ENCODE results near the gene PKLR. TPM values are rescaled to one million over a fixed set of nuclear protein-coding genes. Genes with fewer than 3 reads are reported as not detected.

Gene PKLR
- total and polyA plus RNA-seq, 2 of the 8 experiments (the other 6 are each of a cell fraction or from before 2014, with no cell fraction given): 2.3 to 7.5 TPM

DNA sequence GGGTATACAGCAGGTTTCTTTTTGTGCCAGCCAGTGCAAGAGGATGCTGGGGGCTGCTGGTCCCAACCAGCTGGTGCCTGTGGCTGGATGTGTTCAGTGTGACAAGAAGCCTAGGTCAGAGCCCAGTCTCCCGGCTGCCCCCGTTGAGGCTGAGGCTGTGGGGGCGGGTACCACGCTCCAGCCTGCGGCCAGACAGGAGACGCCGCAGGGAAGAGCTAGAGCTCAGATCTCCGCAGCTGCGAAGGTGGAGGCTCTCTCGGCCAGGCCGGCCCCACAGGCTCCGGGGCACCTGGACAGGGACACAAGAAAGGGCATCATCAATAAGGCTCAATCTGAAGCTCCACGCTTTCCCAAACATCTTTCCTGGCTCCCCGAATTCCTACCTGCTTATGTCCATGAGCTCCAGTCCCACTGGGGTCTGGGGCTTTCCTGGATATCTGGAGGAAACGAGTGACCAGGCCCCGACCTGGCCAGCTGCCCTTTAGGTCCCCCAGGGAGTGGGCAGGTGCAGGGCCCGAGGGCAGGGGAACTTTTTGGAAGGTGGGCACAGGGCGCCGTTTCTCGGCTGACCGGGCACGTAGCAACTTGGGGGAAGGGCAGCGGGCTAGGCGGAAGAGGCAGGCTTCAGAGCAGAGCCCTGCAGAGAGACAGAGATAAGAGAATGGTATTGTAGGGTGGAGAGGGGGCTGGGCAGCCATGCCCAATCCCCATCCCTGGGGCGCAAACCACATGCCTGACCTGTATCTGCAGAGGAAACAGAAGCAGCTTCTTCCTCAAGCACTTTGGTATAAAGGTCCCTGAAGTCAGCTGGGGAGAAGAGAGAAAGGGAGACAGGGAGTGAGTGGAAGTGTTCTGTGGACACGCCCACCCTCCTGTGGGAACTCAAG lies 53.3 kb downstream of the PKLR start:
- Histone ChIP-seq H2BK15ac (ENCODE audit: low read length) (no peak overlapping the region), H3K27me3 (replicated peaks in 1 of 4; ENCODE audit: control insufficient read depth in 3 of 4, extremely low read depth in 1 of 4, insufficient read depth in 3 of 4, low read length in 3 of 4) (peaks cover 0 to 14% (median 4%) of the 10 kb centered on the region in 4 experiments; a peak in 2 of 7 replicates), H4K20me1 (replicated peaks in 1 of 2; ENCODE audit: control insufficient read depth in 1 of 2, insufficient read depth in 2 of 2, low read length in 2 of 2) (peaks cover 0 to 5% of the 10 kb centered on the region in 2 experiments), H3K14ac (ENCODE audit: insufficient read length) (no peak overlapping the region), H3K23me2 (ENCODE audit: low read depth, low read length) (peaks cover 5% of the 10 kb centered on the region; the same call in 1 of the 2 replicates), H2AK5ac (ENCODE audit: low read depth, low read length) (no peak overlapping the region), H3K9ac (replicated peaks in 1 of 4; ENCODE audit: extremely low read depth in 1 of 4, low read depth in 3 of 4, low read length in 3 of 4) (no peak overlapping the region), H2BK12ac (ENCODE audit: low read depth, low read length) (no peak overlapping the region), H3K4ac (replicated peaks; ENCODE audit: insufficient read length, low read depth, low read length) (no peak overlapping the region), H4K91ac (replicated peaks; ENCODE audit: insufficient read length, low read length) (no peak overlapping the region), H3K27ac (ENCODE audit: low read depth, low read length) (no peak overlapping the region), H3K79me2 (ENCODE audit: control insufficient read depth in 1 of 2, insufficient read depth in 2 of 2, low read length in 2 of 2) (no peaks in the 10 kb centered on the region), H3K56ac (replicated peaks; ENCODE audit: insufficient read length, low read depth, low read length) (no peak overlapping the region), H3K36me3 (ENCODE audit: control insufficient read depth in 2 of 4, insufficient read depth in 4 of 4, low read length in 3 of 4) (peaks cover 0 to 9% (median 2%) of the 10 kb centered on the region in 4 experiments; a peak in 2 of 8 replicates), H2BK120ac (replicated peaks; ENCODE audit: low read depth, low read length) (no peak overlapping the region), H3K4me2 (ENCODE audit: insufficient read depth in 1 of 2, low read depth in 2 of 2, low read length in 2 of 2) (no peak overlapping the region), H4K5ac (ENCODE audit: insufficient read length, low read depth, low read length) (no peak overlapping the region), H2BK5ac (ENCODE audit: low read depth, low read length) (no peak overlapping the region), H3K9me3 (ENCODE audit: insufficient read depth in 2 of 2, low read depth in 1 of 2, low read length in 1 of 2) (no peaks in the 10 kb centered on the region), H4K8ac (ENCODE audit: extremely low read depth, insufficient read depth, low read length) (no peak overlapping the region; the same call in 1 of the 2 replicates), H2AFZ (ENCODE audit: low read length) (no peak overlapping the region), H3K4me3 (ENCODE audit: extremely low read depth in 1 of 4, insufficient read depth in 2 of 4, low read depth in 3 of 4, low read length in 4 of 4) (no peak overlapping the region), H2BK20ac (ENCODE audit: low read length) (no peak overlapping the region), H3K18ac (ENCODE audit: extremely low read depth, low read length) (no peak overlapping the region), H3K79me1 (ENCODE audit: low read depth, low read length) (no peaks in the 10 kb centered on the region), H3K4me1 (replicated peaks in 1 of 4; ENCODE audit: control insufficient read depth in 3 of 4, insufficient read depth in 4 of 4, low read length in 3 of 4) (peaks cover 0 to 5% (median 2%) of the 10 kb centered on the region in 4 experiments; a peak in 3 of 7 replicates), H3K23ac (ENCODE audit: insufficient read length) (no peak overlapping the region)
- CTCF ChIA-PET (ENCODE audit: partially characterized antibody): interaction anchor here (0.6 to 15.2 kb wide), 17 partner anchors 7 to 858 kb away, joined by 3 to 227 read pairs (median 3); partner anchors contain the start of genes FDPS and RUSC1
- no peak for FAIRE-seq
- POLR2A ChIA-PET (ENCODE audit: partially characterized antibody): interaction anchor here (0.9 to 7.1 kb wide), 9 partner anchors 13 to 54 kb away, joined by 3 to 48 read pairs (median 4); partner anchors contain the start of genes CLK2, MTX1 and SCAMP3
- TF ChIP-seq TAF1 (IDR thresholded peaks at IDR 0.05; ENCODE audit: low read depth, low read length): no peak
- no peak for DNase-seq (ENCODE audit: low read depth in 1 of 2, low spot score in 2 of 2)
- WGBS, 2 experiments (ENCODE audit: extremely low coverage in 1 of 2, insufficient coverage in 1 of 2, insufficient read length in 1 of 2, insufficient replicate concordance in 2 of 2, low coverage in 1 of 2, low lambda C conversion rate in 2 of 2, missing lambda C conversion rate in 1 of 2): 95% methylated on average over 18 of the region's 26 CpGs; no CpG with 5 or more reads in 1 of the 2 experiments

Data from H1 (cell line).